Adrenal gland (tissue), 5 donors: ENCODE data around the gene CNN3.

Source experiments
- POLR2A ChIP-seq, 2 donors: fragments of 450-650 bp; IDR thresholded peaks; one replicate each; pipeline ENCODE4 v1.6.1; 2017; ENCODE audit warnings: antibody characterized with exemption in 2 of 2, mild to moderate bottlenecking in 2 of 2, moderate library complexity in 1 of 2
- TF ChIP-seq, protein P1 (sequence below), 6 experiments: fragments of 450-650 bp in 4 of 6; fragments of 200-600 bp in 2 of 6; sonication (generic) in 1 of 6; IDR thresholded peaks; 1 replicate in 5 of 6; 2 replicates in 1 of 6; pipeline versions ENCODE4 v1.5.1 to v1.8.0; 2016 to 2021; ENCODE audit warnings: antibody characterized with exemption in 6 of 6, mild to moderate bottlenecking in 2 of 6, moderate library complexity in 1 of 6
- donor health status: DM: no; HTN: no; CAD: no.

DNA sequence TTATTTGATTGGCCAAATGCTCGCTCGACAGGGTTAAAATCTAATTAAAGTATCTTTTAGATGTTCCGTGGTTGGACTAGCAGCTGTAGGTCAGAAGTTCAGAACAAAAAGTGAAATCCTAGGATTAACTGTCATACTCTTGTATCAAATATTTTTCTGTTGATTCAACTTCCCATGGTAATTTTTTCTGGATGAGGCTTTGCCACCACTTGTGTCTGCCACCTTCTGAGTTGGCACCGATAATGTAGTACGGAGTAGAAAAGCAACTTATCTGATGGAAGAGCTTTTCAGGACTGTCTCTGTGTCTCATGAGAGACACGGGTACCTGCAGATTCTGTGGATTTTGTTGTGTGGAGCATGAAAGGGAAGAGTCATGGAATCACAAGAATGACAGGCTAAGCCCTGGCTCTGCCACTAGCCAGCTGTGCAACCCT lies 44.6 kb upstream of the CNN3 start:
- TF ChIP-seq, protein P1, sequence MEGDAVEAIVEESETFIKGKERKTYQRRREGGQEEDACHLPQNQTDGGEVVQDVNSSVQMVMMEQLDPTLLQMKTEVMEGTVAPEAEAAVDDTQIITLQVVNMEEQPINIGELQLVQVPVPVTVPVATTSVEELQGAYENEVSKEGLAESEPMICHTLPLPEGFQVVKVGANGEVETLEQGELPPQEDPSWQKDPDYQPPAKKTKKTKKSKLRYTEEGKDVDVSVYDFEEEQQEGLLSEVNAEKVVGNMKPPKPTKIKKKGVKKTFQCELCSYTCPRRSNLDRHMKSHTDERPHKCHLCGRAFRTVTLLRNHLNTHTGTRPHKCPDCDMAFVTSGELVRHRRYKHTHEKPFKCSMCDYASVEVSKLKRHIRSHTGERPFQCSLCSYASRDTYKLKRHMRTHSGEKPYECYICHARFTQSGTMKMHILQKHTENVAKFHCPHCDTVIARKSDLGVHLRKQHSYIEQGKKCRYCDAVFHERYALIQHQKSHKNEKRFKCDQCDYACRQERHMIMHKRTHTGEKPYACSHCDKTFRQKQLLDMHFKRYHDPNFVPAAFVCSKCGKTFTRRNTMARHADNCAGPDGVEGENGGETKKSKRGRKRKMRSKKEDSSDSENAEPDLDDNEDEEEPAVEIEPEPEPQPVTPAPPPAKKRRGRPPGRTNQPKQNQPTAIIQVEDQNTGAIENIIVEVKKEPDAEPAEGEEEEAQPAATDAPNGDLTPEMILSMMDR (IDR thresholded peaks at IDR 0.05), result no peak
- TF ChIP-seq POLR2A (IDR thresholded peaks at IDR 0.05), result no peak
